ENCODE results near the gene HK1. TPM values are rescaled to one million over a fixed set of nuclear protein-coding genes. Genes with fewer than 3 reads are reported as not detected.

HK1 gene
- total and polyA plus RNA-seq, 4 donors: 1.8 to 166 (median 7.4) TPM

DNA sequence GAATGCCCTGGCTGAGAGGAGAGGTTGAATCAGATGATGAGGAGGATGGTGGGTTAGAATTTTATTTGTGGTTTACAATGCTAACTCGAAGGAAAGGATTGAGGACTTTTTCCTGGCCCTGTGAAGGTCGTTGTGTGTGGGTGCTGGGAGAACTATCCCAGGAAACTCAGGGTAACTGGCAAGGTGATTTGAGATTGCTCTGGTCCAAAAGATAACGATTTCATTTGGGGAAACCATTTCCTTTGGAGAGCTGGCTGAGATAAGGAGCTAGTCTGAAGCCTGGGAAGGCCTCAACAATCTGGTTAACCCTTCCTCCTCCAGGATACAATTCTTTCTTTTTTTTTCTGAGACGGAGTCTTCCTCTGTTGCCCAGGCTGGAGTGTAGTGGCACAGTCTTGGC, 33.0 kb downstream of the HK1 start:
- WGBS: 42% methylated on average over 4 of the region's 4 CpGs
- H3K27me3 ChIP-seq (ENCODE audit: control insufficient read depth in 4 of 4, insufficient read depth in 4 of 4, low read length in 3 of 4): no peaks in the 10 kb centered on the region
- no peaks in the 10 kb centered on the region for H3K4me1 ChIP-seq (ENCODE audit: control insufficient read depth in 4 of 4, insufficient read depth in 4 of 4, low read length in 3 of 4)
- no peak overlapping the region for H3K27ac ChIP-seq (ENCODE audit: low read depth in 1 of 2, low read length in 2 of 2)
- H3K36me3 ChIP-seq (ENCODE audit: control insufficient read depth in 4 of 4, insufficient read depth in 3 of 4, low read depth in 1 of 4, low read length in 3 of 4): no peaks in the 10 kb centered on the region
- H3K9me3 ChIP-seq (ENCODE audit: control insufficient read depth in 4 of 4, low read length in 3 of 4): no peaks in the 10 kb centered on the region
- no peak overlapping the region for H3K4me3 ChIP-seq (ENCODE audit: low read depth in 1 of 3, low read length in 3 of 3)
- no peak for DNase-seq (ENCODE audit: low spot score)
- no peak for TF ChIP-seq HNF4G (IDR thresholded peaks at IDR 0.05)
- no peak for TF ChIP-seq FOXA1 (IDR thresholded peaks at IDR 0.05)
- TF ChIP-seq, protein P1, sequence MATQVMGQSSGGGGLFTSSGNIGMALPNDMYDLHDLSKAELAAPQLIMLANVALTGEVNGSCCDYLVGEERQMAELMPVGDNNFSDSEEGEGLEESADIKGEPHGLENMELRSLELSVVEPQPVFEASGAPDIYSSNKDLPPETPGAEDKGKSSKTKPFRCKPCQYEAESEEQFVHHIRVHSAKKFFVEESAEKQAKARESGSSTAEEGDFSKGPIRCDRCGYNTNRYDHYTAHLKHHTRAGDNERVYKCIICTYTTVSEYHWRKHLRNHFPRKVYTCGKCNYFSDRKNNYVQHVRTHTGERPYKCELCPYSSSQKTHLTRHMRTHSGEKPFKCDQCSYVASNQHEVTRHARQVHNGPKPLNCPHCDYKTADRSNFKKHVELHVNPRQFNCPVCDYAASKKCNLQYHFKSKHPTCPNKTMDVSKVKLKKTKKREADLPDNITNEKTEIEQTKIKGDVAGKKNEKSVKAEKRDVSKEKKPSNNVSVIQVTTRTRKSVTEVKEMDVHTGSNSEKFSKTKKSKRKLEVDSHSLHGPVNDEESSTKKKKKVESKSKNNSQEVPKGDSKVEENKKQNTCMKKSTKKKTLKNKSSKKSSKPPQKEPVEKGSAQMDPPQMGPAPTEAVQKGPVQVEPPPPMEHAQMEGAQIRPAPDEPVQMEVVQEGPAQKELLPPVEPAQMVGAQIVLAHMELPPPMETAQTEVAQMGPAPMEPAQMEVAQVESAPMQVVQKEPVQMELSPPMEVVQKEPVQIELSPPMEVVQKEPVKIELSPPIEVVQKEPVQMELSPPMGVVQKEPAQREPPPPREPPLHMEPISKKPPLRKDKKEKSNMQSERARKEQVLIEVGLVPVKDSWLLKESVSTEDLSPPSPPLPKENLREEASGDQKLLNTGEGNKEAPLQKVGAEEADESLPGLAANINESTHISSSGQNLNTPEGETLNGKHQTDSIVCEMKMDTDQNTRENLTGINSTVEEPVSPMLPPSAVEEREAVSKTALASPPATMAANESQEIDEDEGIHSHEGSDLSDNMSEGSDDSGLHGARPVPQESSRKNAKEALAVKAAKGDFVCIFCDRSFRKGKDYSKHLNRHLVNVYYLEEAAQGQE (IDR thresholded peaks at IDR 0.05): no peak
- TF ChIP-seq JUND (IDR thresholded peaks at IDR 0.05): no peak
- TF ChIP-seq, protein P2, sequence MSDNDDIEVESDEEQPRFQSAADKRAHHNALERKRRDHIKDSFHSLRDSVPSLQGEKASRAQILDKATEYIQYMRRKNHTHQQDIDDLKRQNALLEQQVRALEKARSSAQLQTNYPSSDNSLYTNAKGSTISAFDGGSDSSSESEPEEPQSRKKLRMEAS (IDR thresholded peaks at IDR 0.05): no peak
- TF ChIP-seq, protein P3, sequence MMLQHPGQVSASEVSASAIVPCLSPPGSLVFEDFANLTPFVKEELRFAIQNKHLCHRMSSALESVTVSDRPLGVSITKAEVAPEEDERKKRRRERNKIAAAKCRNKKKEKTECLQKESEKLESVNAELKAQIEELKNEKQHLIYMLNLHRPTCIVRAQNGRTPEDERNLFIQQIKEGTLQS (IDR thresholded peaks at IDR 0.05): no peak
- no peak for TF ChIP-seq FOXA2 (IDR thresholded peaks at IDR 0.05)
- no peak for TF ChIP-seq HNF4A (conservative IDR thresholded peaks at IDR 0.05)
- H3K9ac ChIP-seq (ENCODE audit: low read depth in 1 of 2, low read length in 2 of 2): no peak overlapping the region

DNA sequence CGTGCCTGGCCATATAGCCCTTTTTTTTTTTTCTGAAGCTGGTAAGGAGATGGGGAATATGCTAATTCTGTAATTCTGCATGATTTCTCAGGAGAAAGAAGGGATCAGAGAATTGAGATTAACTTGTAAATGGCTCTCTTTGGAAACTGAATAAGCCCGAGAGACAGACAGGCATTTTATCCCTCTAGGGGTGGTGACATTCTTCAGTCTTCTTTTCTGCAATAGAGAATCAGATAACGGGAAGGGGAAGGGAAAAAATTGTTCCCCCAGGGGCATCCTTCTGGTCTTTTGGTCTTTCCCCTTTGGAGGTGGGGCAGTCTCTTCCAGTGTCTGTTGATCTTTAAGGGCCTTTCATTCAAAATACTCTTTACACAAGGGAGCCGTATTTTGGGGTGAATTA, 34.2 kb downstream of the HK1 start:
- 74% methylated on average over 4 of the region's 4 CpGs for WGBS
- H3K27ac ChIP-seq (ENCODE audit: low read depth in 1 of 2, low read length in 2 of 2): no peak overlapping the region
- H3K36me3 ChIP-seq (ENCODE audit: control insufficient read depth in 4 of 4, insufficient read depth in 3 of 4, low read depth in 1 of 4, low read length in 3 of 4): no peaks in the 10 kb centered on the region
- TF ChIP-seq RAD21 (IDR thresholded peaks at IDR 0.05) (no peak), FOXA2 (IDR thresholded peaks at IDR 0.05) (no peak), YY1 (IDR thresholded peaks at IDR 0.05) (no peak), RXRA (IDR thresholded peaks at IDR 0.05) (no peak), NR2F2 (IDR thresholded peaks at IDR 0.05) (no peak), JUND (IDR thresholded peaks at IDR 0.05) (no peak), HNF4G (IDR thresholded peaks at IDR 0.05) (no peak), EGR1 (IDR thresholded peaks at IDR 0.05; ENCODE audit: low read depth in 2 of 2) (no peak)
- TF ChIP-seq, protein P4, sequence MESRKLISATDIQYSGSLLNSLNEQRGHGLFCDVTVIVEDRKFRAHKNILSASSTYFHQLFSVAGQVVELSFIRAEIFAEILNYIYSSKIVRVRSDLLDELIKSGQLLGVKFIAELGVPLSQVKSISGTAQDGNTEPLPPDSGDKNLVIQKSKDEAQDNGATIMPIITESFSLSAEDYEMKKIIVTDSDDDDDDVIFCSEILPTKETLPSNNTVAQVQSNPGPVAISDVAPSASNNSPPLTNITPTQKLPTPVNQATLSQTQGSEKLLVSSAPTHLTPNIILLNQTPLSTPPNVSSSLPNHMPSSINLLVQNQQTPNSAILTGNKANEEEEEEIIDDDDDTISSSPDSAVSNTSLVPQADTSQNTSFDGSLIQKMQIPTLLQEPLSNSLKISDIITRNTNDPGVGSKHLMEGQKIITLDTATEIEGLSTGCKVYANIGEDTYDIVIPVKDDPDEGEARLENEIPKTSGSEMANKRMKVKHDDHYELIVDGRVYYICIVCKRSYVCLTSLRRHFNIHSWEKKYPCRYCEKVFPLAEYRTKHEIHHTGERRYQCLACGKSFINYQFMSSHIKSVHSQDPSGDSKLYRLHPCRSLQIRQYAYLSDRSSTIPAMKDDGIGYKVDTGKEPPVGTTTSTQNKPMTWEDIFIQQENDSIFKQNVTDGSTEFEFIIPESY (IDR thresholded peaks at IDR 0.05): no peak
- TF ChIP-seq, protein P3 (IDR thresholded peaks at IDR 0.05): no peak
- H3K27me3 ChIP-seq (ENCODE audit: control insufficient read depth in 4 of 4, insufficient read depth in 4 of 4, low read length in 3 of 4): no peaks in the 10 kb centered on the region
- H3K4me1 ChIP-seq (ENCODE audit: control insufficient read depth in 4 of 4, insufficient read depth in 4 of 4, low read length in 3 of 4): no peaks in the 10 kb centered on the region
- DNase-seq (ENCODE audit: low spot score): no peak
- H3K9me3 ChIP-seq (ENCODE audit: control insufficient read depth in 4 of 4, low read length in 3 of 4): no peaks in the 10 kb centered on the region
- no peak overlapping the region for H3K4me3 ChIP-seq (ENCODE audit: low read depth in 1 of 3, low read length in 3 of 3)
- no peak overlapping the region for H3K9ac ChIP-seq (ENCODE audit: low read depth in 1 of 2, low read length in 2 of 2)

Data from liver (tissue), 9 donors.